Aorta (tissue), 5 donors: ENCODE data around the gene ANKMY1. TPM values are rescaled to one million over a fixed set of nuclear protein-coding genes. Genes with fewer than 3 reads are reported as not detected.

ENCODE experiments used
- ATAC-seq: fragments of 200-7000 bp; cut with Tn5 transposase; one replicate; pipeline ENCODE4 v1.9.1; 2022; ENCODE audit warnings: moderate library complexity; ENCODE audit not compliant: low FRiP score
- DNase-seq, 2 donors: peaks; one replicate each; pipeline ENCODE4 v3.0.0-alpha.2; 2020
- H3K27ac ChIP-seq, 2 donors: one replicate each; pipeline ENCODE4 v1.5.1; 2013; ENCODE audit warnings: low read length in 2 of 2, mild to moderate bottlenecking in 2 of 2, moderate library complexity in 2 of 2, control low read depth in 1 of 2, inconsistent platforms in 1 of 2, low read depth in 1 of 2
- H3K27me3 ChIP-seq, 2 donors: one replicate each; pipeline ENCODE4 v1.6.1; 2013; ENCODE audit warnings: control low read depth in 1 of 2, low read length in 1 of 2, mild to moderate bottlenecking in 1 of 2, moderate library complexity in 1 of 2; ENCODE audit not compliant: insufficient read depth in 2 of 2, control insufficient read depth in 1 of 2
- H3K36me3 ChIP-seq, 2 donors: one replicate each; pipeline ENCODE4 v1.6.1; 2013; ENCODE audit warnings: control low read depth in 1 of 2, low read length in 1 of 2, mild to moderate bottlenecking in 1 of 2; ENCODE audit not compliant: insufficient read depth in 2 of 2, control insufficient read depth in 1 of 2
- H3K4me1 ChIP-seq, 2 donors: one replicate each; pipeline ENCODE4 v1.6.1; 2013; ENCODE audit warnings: low read length in 2 of 2, control low read depth in 1 of 2, mild to moderate bottlenecking in 1 of 2, moderate library complexity in 1 of 2; ENCODE audit not compliant: insufficient read depth in 2 of 2, control insufficient read depth in 1 of 2
- H3K4me3 ChIP-seq, 2 donors: one replicate each; pipeline ENCODE4 v1.5.1; 2013; ENCODE audit warnings: low read length in 2 of 2, control low read depth in 1 of 2, mild to moderate bottlenecking in 1 of 2
- H3K9me3 ChIP-seq: one replicate; pipeline ENCODE4 v1.6.1; 2013; ENCODE audit warnings: mild to moderate bottlenecking, low read length; ENCODE audit not compliant: control insufficient read depth
- WGBS, 2 donors: extraction: QIAGEN DNeasy Blood & Tissue Kit; methylation state at CpG; one replicate each; pipeline ENCODE4 v1.1.7; 2013; 5-methylcytosine and 5-hydroxymethylcytosine counted together
- intact Hi-C, 2 donors: fragments of 100-400 bp; cut with DNase I; formaldehyde crosslinking; loops; one replicate each; pipeline versions ENCODE4 v1.14.2 to v1.15.0; 2022
- polyA plus RNA-seq, 2 donors: library from polyadenylated mRNA; stranded (reverse); fragments of 200-250 nt; gene quantifications; one replicate each; pipeline ENCODE4 v1.2.3, GENCODE V29; 2013
- total RNA-seq, 2 donors: library from RNA; stranded (reverse); fragmentation: NEBNext Ultra II Directional; extraction: Animal tissue kit (Norgen Biotek cat#: 25700); gene quantifications; one replicate each; pipeline ENCODE4 v1.2.1, GENCODE V29; 2021
- donor health status: healthy with polysubstance abuse.
- donor health status: Bipolar disorder and iron deficiency.
- donor health status: DM: no; HTN: no; CAD: no.
- donor health status: DM: no; HTN: no; CAD: no.
- donor health status: DM: yes; HTN: yes; CAD: no.

Gene ANKMY1
- total and polyA plus RNA-seq, 4 donors, result 6.2 to 22.0 (median 8.5) TPM

- ATAC-seq, result no peak
- Histone ChIP-seq H3K27me3 (no peaks in the 10 kb centered on the region), H3K4me3 (no peak overlapping the region), H3K27ac (no peak overlapping the region), H3K9me3 (no peaks in the 10 kb centered on the region), H3K4me1 (no peaks in the 10 kb centered on the region), H3K36me3 (no peaks in the 10 kb centered on the region)
- DNase-seq, result peak in 1 of 2 donors; percentile 35
- intact Hi-C loops, result no loop called here
- WGBS, 2 donors, result 83 to 87% methylated on average over 19 of the region's 19 CpGs
Observed at GRCh38 chr2:240466579-240467148, 91.1 kb downstream of the ANKMY1 start.

- ATAC-seq, result no peak
- no peaks in the 10 kb centered on the region for H3K9me3 ChIP-seq
- intact Hi-C loops, result no loop called here
- H3K36me3 ChIP-seq, result no peaks in the 10 kb centered on the region
- no peaks in the 10 kb centered on the region for H3K4me1 ChIP-seq
- peak; percentile 41 to 70 for DNase-seq
- 65 to 67% methylated on average over 26 to 28 of the region's 28 CpGs for WGBS, 2 donors
- H3K27ac ChIP-seq, result no peak overlapping the region
- H3K27me3 ChIP-seq, result no peaks in the 10 kb centered on the region
- H3K4me3 ChIP-seq, result no peak overlapping the region
Observed at GRCh38 chr2:240465765-240466578, 91.8 kb downstream of the ANKMY1 start.

- Histone ChIP-seq H3K9me3 (no peaks in the 10 kb centered on the region), H3K4me1 (no peaks in the 10 kb centered on the region), H3K4me3 (no peak overlapping the region), H3K27ac (no peak overlapping the region), H3K27me3 (no peaks in the 10 kb centered on the region), H3K36me3 (no peaks in the 10 kb centered on the region)
- WGBS, 2 donors, result 92 to 93% methylated on average over 22 of the region's 22 CpGs
- ATAC-seq (no peak), DNase-seq (peak; percentile 30 to 76)
- intact Hi-C loops, result no loop called here
Observed at GRCh38 chr2:240465268-240465764, 92.5 kb downstream of the ANKMY1 start.

GRCh38 chr2:240464514-240465241, 93.1 kb downstream of the ANKMY1 start:
- intact Hi-C loops, result no loop called here
- H3K36me3 ChIP-seq, result no peaks in the 10 kb centered on the region
- ATAC-seq (no peak), DNase-seq (peak; percentile 38 to 69)
- no peak overlapping the region for H3K4me3 ChIP-seq
- no peaks in the 10 kb centered on the region for H3K4me1 ChIP-seq
- no peaks in the 10 kb centered on the region for H3K27me3 ChIP-seq
- H3K9me3 ChIP-seq, result no peaks in the 10 kb centered on the region
- H3K27ac ChIP-seq, result no peak overlapping the region
- WGBS, 2 donors, result 91% methylated on average over 42 to 43 of the region's 43 CpGs

GRCh38 chr2:240463866-240464481, 93.8 kb downstream of the ANKMY1 start:
- H3K4me1 ChIP-seq, result no peaks in the 10 kb centered on the region
- 94% methylated on average over 21 of the region's 21 CpGs for whole genome bisulfite sequencing, 2 donors
- DNase-seq (peak; percentile 35 to 42), ATAC-seq (no peak)
- no peak overlapping the region for H3K4me3 ChIP-seq
- intact Hi-C loops, result no loop called here
- no peaks in the 10 kb centered on the region for H3K36me3 ChIP-seq
- no peaks in the 10 kb centered on the region for H3K9me3 ChIP-seq
- H3K27me3 ChIP-seq, result no peaks in the 10 kb centered on the region
- H3K27ac ChIP-seq, result no peak overlapping the region

GRCh38 chr2:240463274-240463865, 94.4 kb downstream of the ANKMY1 start:
- no peaks in the 10 kb centered on the region for H3K4me1 ChIP-seq
- H3K27ac ChIP-seq, result no peak overlapping the region
- DNase-seq (peak; percentile 50 to 76), ATAC-seq (no peak)
- H3K9me3 ChIP-seq, result no peaks in the 10 kb centered on the region
- H3K4me3 ChIP-seq, result no peak overlapping the region
- WGBS, 2 donors, result 90 to 92% methylated on average over 22 of the region's 22 CpGs
- H3K36me3 ChIP-seq, result no peaks in the 10 kb centered on the region
- intact Hi-C loops, result no loop called here
- H3K27me3 ChIP-seq, result no peaks in the 10 kb centered on the region

- no peak overlapping the region for H3K27ac ChIP-seq
- DNase-seq, result peak; percentile 33 to 69
- ATAC-seq, result no peak
- H3K4me1 ChIP-seq, result no peaks in the 10 kb centered on the region
- H3K36me3 ChIP-seq, result no peaks in the 10 kb centered on the region
- intact Hi-C loops, result no loop called here
- no peaks in the 10 kb centered on the region for H3K27me3 ChIP-seq
- H3K4me3 ChIP-seq, result no peak overlapping the region
- WGBS, 2 donors, result 90% methylated on average over 16 of the region's 16 CpGs
- H3K9me3 ChIP-seq, result no peaks in the 10 kb centered on the region
Observed at GRCh38 chr2:240462707-240463273, 95.0 kb downstream of the ANKMY1 start.
